GM12878 (cell line): ENCODE results near the gene CYBC1.

Experiments
- ASH2L ChIP-seq: fragments of 300-600, 200-600 bp; sonication (generic); IDR thresholded peaks from 2 replicates; pipeline ENCODE4 v1.6.1; 2017; ENCODE audit warnings: low read depth, mild to moderate bottlenecking, borderline replicate concordance
- JUNB ChIP-seq: IDR thresholded peaks from 2 replicates; pipeline ENCODE4 v1.6.1; 2016; ENCODE audit warnings: antibody characterized with exemption, mild to moderate bottlenecking
- MXI1 ChIP-seq: fragments of 150-350 bp; IDR thresholded peaks from 2 replicates; pipeline ENCODE4 v1.6.1; 2011; ENCODE audit warnings: low read depth, mild to moderate bottlenecking, inconsistent platforms, low read length, improper control_type of control experiment
- NRF1 ChIP-seq: conservative IDR thresholded peaks from 2 replicates; pipeline ENCODE4 v1.6.1; 2011; ENCODE audit warnings: mild to moderate bottlenecking, low read depth, low read length, improper control_type of control experiment
- POLR2A ChIP-seq: IDR thresholded peaks from 2 replicates; pipeline ENCODE4 v1.6.1; 2011; ENCODE audit warnings: low read depth, mild to moderate bottlenecking, low read length
- POLR2AphosphoS5 ChIP-seq: IDR thresholded peaks from 2 replicates; pipeline ENCODE4 v1.6.1; 2011; ENCODE audit warnings: mild to moderate bottlenecking, low read length, inconsistent platforms
- RFX5 ChIP-seq: IDR thresholded peaks from 2 replicates; pipeline ENCODE4 v1.6.1; 2011; ENCODE audit warnings: low read depth, low read length, improper control_type of control experiment
- SMAD1 ChIP-seq: fragments of 450-650 bp; IDR thresholded peaks from 2 replicates; pipeline ENCODE4 v1.6.1; 2018; ENCODE audit warnings: mild to moderate bottlenecking, low read depth; ENCODE audit not compliant: partially characterized antibody
- TAF1 ChIP-seq: IDR thresholded peaks from 2 replicates; pipeline ENCODE4 v1.6.1; 2011; ENCODE audit warnings: mild to moderate bottlenecking, low read depth, low read length, borderline replicate concordance
- YY1 ChIP-seq: IDR thresholded peaks from 2 replicates; pipeline ENCODE4 v1.6.1; 2011; ENCODE audit warnings: low read depth, mild to moderate bottlenecking, low read length
- TF ChIP-seq, protein P1 (sequence below), 3 experiments: IDR thresholded peaks in 2 of 3; conservative IDR thresholded peaks in 1 of 3; 2 replicates each; pipeline ENCODE4 v1.5.1; 2011; ENCODE audit warnings: low read depth in 3 of 3, low read length in 3 of 3, mild to moderate bottlenecking in 3 of 3, control low read depth in 2 of 3, moderate library complexity in 2 of 3, inconsistent platforms in 1 of 3, mixed read lengths in 1 of 3; ENCODE audit not compliant: control insufficient read depth in 2 of 3, insufficient read depth in 1 of 3; ENCODE audit errors: extremely low read depth in 1 of 3
- TF ChIP-seq, protein P2 (sequence below): IDR thresholded peaks from 2 replicates; pipeline ENCODE4 v1.6.1; 2012; ENCODE audit warnings: low read depth, low read length, improper control_type of control experiment

DNA sequence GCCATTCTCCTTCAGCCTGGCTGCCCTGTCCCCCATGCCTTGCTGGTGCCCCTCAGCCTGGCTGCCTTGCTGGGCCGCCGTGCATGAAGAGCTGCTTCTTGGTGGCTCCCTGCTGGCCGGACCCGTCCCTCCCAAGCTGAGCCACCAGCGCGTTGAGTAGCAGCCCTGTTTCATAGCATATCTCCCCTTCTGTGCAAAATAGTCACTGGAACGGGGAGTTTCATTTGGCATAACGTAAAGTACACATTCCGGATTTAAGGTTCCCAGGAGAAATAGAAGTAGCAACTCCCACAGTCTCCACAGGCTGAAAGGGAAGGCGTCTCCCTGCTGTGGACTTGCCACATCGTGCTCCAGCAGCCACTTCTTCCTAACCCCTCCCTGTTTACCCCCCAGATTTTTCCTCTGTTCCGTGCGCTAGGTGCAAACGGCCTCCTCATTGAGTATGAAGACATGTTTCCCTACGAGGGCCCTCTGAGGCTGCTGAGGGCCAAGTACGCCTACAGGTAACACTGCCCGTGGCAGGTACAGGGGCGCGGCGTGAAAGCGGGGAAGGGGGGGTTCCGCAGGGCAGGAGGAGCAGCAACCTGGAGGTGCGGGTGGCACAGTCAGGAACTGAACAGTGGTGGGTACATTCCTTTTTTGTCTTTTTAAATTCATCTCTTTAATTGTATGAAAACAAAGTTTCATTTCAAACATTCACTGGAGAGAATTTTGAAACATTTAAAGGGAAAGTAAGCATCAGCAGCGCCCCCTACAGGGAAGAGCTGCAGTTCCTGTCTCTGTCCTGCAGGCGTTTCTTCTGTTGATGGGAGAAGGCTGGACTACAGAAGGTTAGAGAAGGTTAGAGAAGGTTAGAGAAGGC is 26.3 kb downstream of the CYBC1 start:
- TF ChIP-seq POLR2A (no peak), MXI1 (no peak), YY1 (no peak), ASH2L (no peak), TAF1 (no peak), POLR2AphosphoS5 (no peak), RFX5 (no peak), JUNB (no peak), SMAD1 (no peak), NRF1 (no peak)
- TF ChIP-seq, protein P1, sequence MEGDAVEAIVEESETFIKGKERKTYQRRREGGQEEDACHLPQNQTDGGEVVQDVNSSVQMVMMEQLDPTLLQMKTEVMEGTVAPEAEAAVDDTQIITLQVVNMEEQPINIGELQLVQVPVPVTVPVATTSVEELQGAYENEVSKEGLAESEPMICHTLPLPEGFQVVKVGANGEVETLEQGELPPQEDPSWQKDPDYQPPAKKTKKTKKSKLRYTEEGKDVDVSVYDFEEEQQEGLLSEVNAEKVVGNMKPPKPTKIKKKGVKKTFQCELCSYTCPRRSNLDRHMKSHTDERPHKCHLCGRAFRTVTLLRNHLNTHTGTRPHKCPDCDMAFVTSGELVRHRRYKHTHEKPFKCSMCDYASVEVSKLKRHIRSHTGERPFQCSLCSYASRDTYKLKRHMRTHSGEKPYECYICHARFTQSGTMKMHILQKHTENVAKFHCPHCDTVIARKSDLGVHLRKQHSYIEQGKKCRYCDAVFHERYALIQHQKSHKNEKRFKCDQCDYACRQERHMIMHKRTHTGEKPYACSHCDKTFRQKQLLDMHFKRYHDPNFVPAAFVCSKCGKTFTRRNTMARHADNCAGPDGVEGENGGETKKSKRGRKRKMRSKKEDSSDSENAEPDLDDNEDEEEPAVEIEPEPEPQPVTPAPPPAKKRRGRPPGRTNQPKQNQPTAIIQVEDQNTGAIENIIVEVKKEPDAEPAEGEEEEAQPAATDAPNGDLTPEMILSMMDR (IDR thresholded peaks at IDR 0.05 in 2 of 3, conservative IDR thresholded peaks at IDR 0.05 in 1 of 3; ENCODE audit: control insufficient read depth in 2 of 3, extremely low read depth in 1 of 3, insufficient read depth in 1 of 3, low read depth in 3 of 3, low read length in 3 of 3), result peak; percentile 40 to 82 (median 70)
- TF ChIP-seq, protein P2, sequence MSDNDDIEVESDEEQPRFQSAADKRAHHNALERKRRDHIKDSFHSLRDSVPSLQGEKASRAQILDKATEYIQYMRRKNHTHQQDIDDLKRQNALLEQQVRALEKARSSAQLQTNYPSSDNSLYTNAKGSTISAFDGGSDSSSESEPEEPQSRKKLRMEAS, result no peak
